HepG2 (cell line): ENCODE results near the gene GJA9. TPM values are rescaled to one million over a fixed set of nuclear protein-coding genes. Genes with fewer than 3 reads are reported as not detected.
A peak's percentile ranks its signal among the peaks of the same experiment; 100 is the strongest.

Experiments used
- ATAC-seq: fragments of 200-7000 bp; cut with Tn5 transposase; 3 replicates; pipeline ENCODE4 v1.9.1; 2020; ENCODE audit warnings: mild to moderate bottlenecking, moderate library complexity
- BruUV-seq: library from RNA; stranded (reverse); fragments of 400-500 nt; replicated peaks from 2 replicates; lab custom pipeline; 2021; lab: Mats Ljungman, UMichigan
- CTCF ChIA-PET: fragments of 300-600 bp; formaldehyde crosslinking; extraction: SDS; loops from one replicate; lab custom pipeline; 2021; ENCODE audit warnings: low total read pairs, inconsistent platforms, low intra/inter-chr PET ratio; lab: Yijun Ruan, JAX
- POLR2A ChIA-PET: fragments of 350-600 bp; sonication (Branson Sonifier 250); formaldehyde crosslinking; loops from one replicate; lab custom pipeline; 2020; ENCODE audit warnings: antibody characterized with exemption, inconsistent platforms; lab: Yijun Ruan, JAX
- DNase-seq: peaks from one replicate; pipeline ENCODE4 v3.0.0-alpha.2; 2015; ENCODE audit warnings: low spot score
- FAIRE-seq: peaks from 3 replicates; lab custom pipeline; 2011; peaks lifted over from hg19 to GRCh38; lab: Jason Lieb, UNC
- H2AFZ ChIP-seq: one replicate; pipeline ENCODE4 v1.6.1; 2011; ENCODE audit warnings: low read length, inconsistent platforms
- H3K27ac ChIP-seq: fragments of 300-600 bp; 3 replicates; pipeline ENCODE4 v1.8.0; 2011; ENCODE audit warnings: mixed run types, mild to moderate bottlenecking, mixed read lengths, low read length, inconsistent platforms; ENCODE audit not compliant: insufficient read depth; ENCODE audit errors: extremely low read length
- H3K27me3 ChIP-seq, 2 experiments: fragments of 200-600 bp in 1 of 2; 2 replicates in 1 of 2; 3 replicates in 1 of 2; pipeline versions ENCODE4 v1.6.0 to v1.8.0; 2011; ENCODE audit warnings: low read length in 2 of 2, mild to moderate bottlenecking in 2 of 2, moderate library complexity in 2 of 2, inconsistent platforms in 1 of 2; ENCODE audit not compliant: insufficient read depth in 2 of 2, control insufficient read depth in 1 of 2
- H3K36me3 ChIP-seq, 2 experiments: fragments of 200-600 bp in 1 of 2; replicated peaks in 1 of 2; 2 replicates in 1 of 2; 3 replicates in 1 of 2; pipeline versions ENCODE4 v1.5.1 to v1.8.0; 2011; ENCODE audit warnings: low read length in 2 of 2, inconsistent platforms in 1 of 2; ENCODE audit not compliant: insufficient read depth in 2 of 2, control insufficient read depth in 1 of 2
- H3K4me1 ChIP-seq: 2 replicates; pipeline ENCODE4 v1.5.1; 2012; ENCODE audit warnings: low read length, inconsistent platforms; ENCODE audit not compliant: insufficient read depth
- H3K4me2 ChIP-seq: 2 replicates; pipeline ENCODE4 v1.6.0; 2011; ENCODE audit warnings: low read depth, low read length, inconsistent platforms
- H3K4me3 ChIP-seq, 3 experiments: fragments of 200-600 bp in 1 of 3; sonication (generic), shearing (Covaris generic) in 1 of 3; replicated peaks in 1 of 3; 2 replicates each; pipeline ENCODE4 v1.5.1; 2011 to 2016; ENCODE audit warnings: low read length in 3 of 3, inconsistent platforms in 2 of 3, low read depth in 2 of 3, mild to moderate bottlenecking in 2 of 3, control low read depth in 1 of 3, mixed read lengths in 1 of 3; ENCODE audit not compliant: insufficient read depth in 1 of 3
- H3K79me2 ChIP-seq: one replicate; pipeline ENCODE4 v1.6.1; 2011; ENCODE audit warnings: low read length, inconsistent platforms; ENCODE audit not compliant: insufficient read depth
- H3K9ac ChIP-seq: 2 replicates; pipeline ENCODE4 v1.6.0; 2011; ENCODE audit warnings: mild to moderate bottlenecking, low read depth, low read length, inconsistent platforms; ENCODE audit not compliant: insufficient read depth
- H3K9me3 ChIP-seq: 2 replicates; pipeline ENCODE4 v1.5.1; 2012; ENCODE audit warnings: mild to moderate bottlenecking, low read length
- H4K20me1 ChIP-seq: 2 replicates; pipeline ENCODE4 v1.6.0; 2011; ENCODE audit warnings: inconsistent platforms, mild to moderate bottlenecking, low read length, moderate library complexity; ENCODE audit not compliant: insufficient read depth
- AKAP8 ChIP-seq: sonication (generic); formaldehyde crosslinking; IDR thresholded peaks from 2 replicates; pipeline ENCODE4 v1.5.1; 2020; ENCODE audit warnings: mild to moderate bottlenecking, missing genetic modification reagents
- ATF7-NPFF ChIP-seq: sonication (generic); formaldehyde crosslinking; IDR thresholded peaks from 2 replicates; pipeline ENCODE4 v1.8.1; 2023; ENCODE audit warnings: mild to moderate bottlenecking, low read depth, missing genetic modification reagents, moderate library complexity
- E2F5 ChIP-seq: sonication (generic); formaldehyde crosslinking; conservative IDR thresholded peaks from 2 replicates; pipeline ENCODE4 v1.4.0; 2020; ENCODE audit warnings: missing genetic modification reagents
- FOXA1 ChIP-seq, 2 experiments: fragments of 450-650 bp in 1 of 2; sonication (generic) in 1 of 2; formaldehyde crosslinking in 1 of 2; IDR thresholded peaks; 2 replicates each; pipeline versions ENCODE4 v1.4.0 to v1.6.1; 2016 to 2020; ENCODE audit warnings: missing genetic modification reagents in 1 of 2
- FOXP1 ChIP-seq, 2 experiments: fragments of 450-650 bp in 1 of 2; IDR thresholded peaks; 2 replicates each; pipeline ENCODE4 v1.6.1; 2017 to 2018; ENCODE audit warnings: antibody characterized with exemption in 1 of 2
- JDP2 ChIP-seq: sonication (generic); formaldehyde crosslinking; IDR thresholded peaks from 2 replicates; pipeline ENCODE4 v1.8.1; 2022; ENCODE audit warnings: missing genetic modification reagents, borderline replicate concordance
- MAZ ChIP-seq, 2 experiments: sonication (generic) in 1 of 2; formaldehyde crosslinking in 1 of 2; IDR thresholded peaks; 2 replicates each; pipeline versions ENCODE4 v1.5.0 to v1.6.1; 2012 to 2020; ENCODE audit warnings: low read depth in 2 of 2, mild to moderate bottlenecking in 2 of 2, borderline replicate concordance in 1 of 2, improper control_type of control experiment in 1 of 2, low read length in 1 of 2, missing genetic modification reagents in 1 of 2, moderate library complexity in 1 of 2
- MED1 ChIP-seq: sonication (generic); formaldehyde crosslinking; IDR thresholded peaks from 2 replicates; pipeline ENCODE4 v1.4.0; 2020; ENCODE audit warnings: missing genetic modification reagents
- MIXL1 ChIP-seq: IDR thresholded peaks from 2 replicates; pipeline ENCODE4 v1.6.1; 2016
- MXI1 ChIP-seq: IDR thresholded peaks from 3 replicates; pipeline ENCODE4 v1.6.1; 2012; ENCODE audit warnings: low read depth, low read length, inconsistent platforms, borderline replicate concordance
- SAP130 ChIP-seq: IDR thresholded peaks from 2 replicates; pipeline ENCODE4 v1.6.1; 2016; ENCODE audit warnings: low read depth
- SCMH1 ChIP-seq: sonication (generic); formaldehyde crosslinking; IDR thresholded peaks from 2 replicates; pipeline ENCODE4 v1.9.0; 2021; ENCODE audit warnings: missing genetic modification reagents, mild to moderate bottlenecking, borderline replicate concordance
- TFDP1 ChIP-seq: IDR thresholded peaks from 2 replicates; pipeline ENCODE4 v1.6.1; 2016; ENCODE audit warnings: missing compliant biosample characterization, missing genetic modification reagents, borderline replicate concordance
- ZFP1 ChIP-seq: IDR thresholded peaks from 2 replicates; pipeline ENCODE4 v1.6.1; 2016
- ZNF24 ChIP-seq: fragments of 450-650 bp; IDR thresholded peaks from 2 replicates; pipeline ENCODE4 v1.6.1; 2017; ENCODE audit warnings: antibody characterized with exemption, mild to moderate bottlenecking
- ZNF710 ChIP-seq: sonication (generic); formaldehyde crosslinking; IDR thresholded peaks from 2 replicates; pipeline ENCODE4 v1.5.0; 2020; ENCODE audit warnings: mild to moderate bottlenecking, missing genetic modification reagents, borderline replicate concordance
- WGBS: methylation state at CpG from one replicate; pipeline ENCODE4 v1.1.6; 2017; ENCODE audit warnings: low lambda C conversion rate; 5-methylcytosine and 5-hydroxymethylcytosine counted together
- in situ Hi-C: cut with HindIII; loops from 2 replicates; pipeline ENCODE4 v1.10.0; 2017; ENCODE audit warnings: low pct_unique_long_range_greater_than_20kb; ENCODE audit not compliant: extremely low pct_ligation_motif_present
- intact Hi-C: fragments of 100-400 bp; cut with micrococcal nuclease; formaldehyde crosslinking; loops from one replicate; pipeline ENCODE4 v1.10.0; 2022; ENCODE audit not compliant: unreplicated experiment
- polyA plus RNA-seq, 8 experiments: library from polyadenylated mRNA; depleted of rRNA in 3 of 8; stranded (reverse) in 7 of 8; unstranded in 1 of 8; fragments of >200 nt; fragmentation: Illumina TruSeq in 4 of 8; extraction: Trizol in 4 of 8; gene quantifications; 2 replicates each; pipeline versions ENCODE4 v1.2.1 to v1.2.3, GENCODE V29; 2011 to 2016; ENCODE audit warnings: low read depth in 4 of 8, missing spikeins in 1 of 8, mixed read lengths in 1 of 8; ENCODE audit not compliant: insufficient read depth in 1 of 8
- total RNA-seq, 5 experiments: library from RNA; depleted of rRNA; stranded (reverse); fragments of >200 nt; fragmentation: Illumina TruSeq; extraction: Trizol; gene quantifications; 2 replicates each; pipeline ENCODE4 v1.2.3, GENCODE V29; 2016; ENCODE audit warnings: low read depth in 1 of 5
- TF ChIP-seq, protein P1 (sequence below): IDR thresholded peaks from 2 replicates; pipeline ENCODE4 v1.6.1; 2016
- TF ChIP-seq, protein P2 (sequence below): sonication (generic); formaldehyde crosslinking; IDR thresholded peaks from 2 replicates; pipeline ENCODE4 v1.4.0; 2020; ENCODE audit warnings: mild to moderate bottlenecking, missing genetic modification reagents

The GJA9 gene
- total and polyA plus RNA-seq, 2 of the 13 experiments (the other 11 are each of a cell fraction or from before 2014, with no cell fraction given): 0.08 to 0.13 TPM

GRCh38 chr1:38891753-38892152 is 10.4 kb upstream of the GJA9 start:
- Histone ChIP-seq H3K9me3 (no peaks in the 10 kb centered on the region), H2AFZ (no peak overlapping the region), H3K27me3 (no peaks in the 10 kb centered on the region), H3K36me3 (0 out of 5 replicates have a peak, but pooled peaks cover 0 to 1% of the 10 kb centered on the region in 2 experiments), H3K4me2 (no peak overlapping the region), H3K79me2 (no peaks in the 10 kb centered on the region), H4K20me1 (no peaks in the 10 kb centered on the region), H3K27ac (no peak overlapping the region), H3K4me1 (peaks cover 48% of the 10 kb centered on the region), H3K4me3 (no peak overlapping the region), H3K9ac (no peak overlapping the region)
- ATAC-seq (peak; percentile 88), DNase-seq (peak; percentile 61), FAIRE-seq (peak; percentile 15)
- WGBS: 29% methylated on average over 1 of the region's 1 CpG
- no TSS peak for BruUV-seq
- in situ Hi-C loops (no loop called here), intact Hi-C loops (loop anchor here (1.0 kb wide), 1 partner anchor 20 kb away; no protein-coding TSS in a partner anchor)
- ChIA-PET CTCF (no interaction called here), POLR2A (no interaction called here)
- TF ChIP-seq, protein P1, sequence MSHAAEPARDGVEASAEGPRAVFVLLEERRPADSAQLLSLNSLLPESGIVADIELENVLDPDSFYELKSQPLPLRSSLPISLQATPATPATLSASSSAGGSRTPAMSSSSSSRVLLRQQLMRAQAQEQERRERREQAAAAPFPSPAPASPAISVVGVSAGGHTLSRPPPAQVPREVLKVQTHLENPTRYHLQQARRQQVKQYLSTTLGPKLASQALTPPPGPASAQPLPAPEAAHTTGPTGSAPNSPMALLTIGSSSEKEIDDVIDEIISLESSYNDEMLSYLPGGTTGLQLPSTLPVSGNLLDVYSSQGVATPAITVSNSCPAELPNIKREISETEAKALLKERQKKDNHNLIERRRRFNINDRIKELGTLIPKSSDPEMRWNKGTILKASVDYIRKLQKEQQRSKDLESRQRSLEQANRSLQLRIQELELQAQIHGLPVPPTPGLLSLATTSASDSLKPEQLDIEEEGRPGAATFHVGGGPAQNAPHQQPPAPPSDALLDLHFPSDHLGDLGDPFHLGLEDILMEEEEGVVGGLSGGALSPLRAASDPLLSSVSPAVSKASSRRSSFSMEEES (CRISPR knock-in tag): no peak
- TF ChIP-seq FOXA1 (IDR thresholded peaks at IDR 0.05) (no peak), FOXA1 (CRISPR knock-in tag; IDR thresholded peaks at IDR 0.05) (peak; percentile 70), AKAP8 (CRISPR knock-in tag) (no peak), E2F5 (no peak), JDP2 (CRISPR knock-in tag) (no peak), MIXL1 (CRISPR knock-in tag) (0 out of 2 replicates have a peak, but pooled peaks have one; percentile 11), MXI1 (0 out of 3 replicates have a peak, but pooled peaks have one; percentile 44), ZNF710 (CRISPR knock-in tag) (no peak), ZNF24 (no peak), MED1 (CRISPR knock-in tag) (0 out of 2 replicates have a peak, but pooled peaks have one; percentile 15), FOXP1 (IDR thresholded peaks at IDR 0.05) (no peak), FOXP1 (CRISPR knock-in tag; IDR thresholded peaks at IDR 0.05) (0 out of 2 replicates have a peak, but pooled peaks have one; percentile 7), MAZ (IDR thresholded peaks at IDR 0.05; ENCODE audit: borderline replicate concordance, low read depth, low read length) (no peak), MAZ (CRISPR knock-in tag; IDR thresholded peaks at IDR 0.05; ENCODE audit: low read depth) (no peak), SCMH1 (CRISPR knock-in tag) (no peak), TFDP1 (CRISPR knock-in tag) (no peak), SAP130 (CRISPR knock-in tag) (peak; percentile 45; the same call in 1 of the 2 replicates), ZFP1 (CRISPR knock-in tag) (no peak), ATF7-NPFF (CRISPR knock-in tag) (no peak)
- TF ChIP-seq, protein P2, sequence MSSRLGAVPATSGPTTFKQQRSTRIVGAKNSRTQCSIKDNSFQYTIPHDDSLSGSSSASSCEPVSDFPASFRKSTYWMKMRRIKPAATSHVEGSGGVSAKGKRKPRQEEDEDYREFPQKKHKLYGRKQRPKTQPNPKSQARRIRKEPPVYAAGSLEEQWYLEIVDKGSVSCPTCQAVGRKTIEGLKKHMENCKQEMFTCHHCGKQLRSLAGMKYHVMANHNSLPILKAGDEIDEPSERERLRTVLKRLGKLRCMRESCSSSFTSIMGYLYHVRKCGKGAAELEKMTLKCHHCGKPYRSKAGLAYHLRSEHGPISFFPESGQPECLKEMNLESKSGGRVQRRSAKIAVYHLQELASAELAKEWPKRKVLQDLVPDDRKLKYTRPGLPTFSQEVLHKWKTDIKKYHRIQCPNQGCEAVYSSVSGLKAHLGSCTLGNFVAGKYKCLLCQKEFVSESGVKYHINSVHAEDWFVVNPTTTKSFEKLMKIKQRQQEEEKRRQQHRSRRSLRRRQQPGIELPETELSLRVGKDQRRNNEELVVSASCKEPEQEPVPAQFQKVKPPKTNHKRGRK (CRISPR knock-in tag): no peak
